B cell (primary cell): ENCODE results near the gene LRRC8E. TPM values are rescaled to one million over a fixed set of nuclear protein-coding genes. Genes with fewer than 3 reads are reported as not detected.

Source experiments
- ATAC-seq: fragments of 200-7000 bp; cut with Tn5 transposase; one replicate; pipeline ENCODE4 v1.10.0; 2021; ENCODE audit warnings: low read depth, mild to moderate bottlenecking, moderate number of reproducible peaks, moderate library complexity
- CTCF ChIA-PET: fragments of 350-600 bp; sonication (Branson Sonifier 250); formaldehyde crosslinking; loops from one replicate; lab custom pipeline; 2021; ENCODE audit warnings: antibody characterized with exemption, inconsistent platforms; lab: Charles Lee
- POLR2A ChIA-PET: fragments of 350-600 bp; sonication (Branson Sonifier 250); formaldehyde crosslinking; loops from one replicate; lab custom pipeline; 2021; ENCODE audit warnings: antibody characterized with exemption; lab: Charles Lee
- DNase-seq: peaks from one replicate; pipeline ENCODE4 v3.0.0; 2013
- H2AFZ ChIP-seq: 2 replicates; pipeline ENCODE4 v1.6.1; 2012; ENCODE audit warnings: mild to moderate bottlenecking, low read depth, low read length; ENCODE audit not compliant: insufficient read depth, poor library complexity, severe bottlenecking
- H3K27ac ChIP-seq, 2 donors: 1 replicate in 1 of 2; 2 replicates in 1 of 2; pipeline ENCODE4 v1.5.1; 2012 to 2013; ENCODE audit warnings: low read length in 2 of 2, mild to moderate bottlenecking in 2 of 2, moderate library complexity in 1 of 2
- H3K27me3 ChIP-seq, 4 experiments: fragments of 200-600 bp in 1 of 4; sonication (generic) in 1 of 4; replicated peaks in 1 of 4; 1 replicate in 2 of 4; 2 replicates in 2 of 4; pipeline versions ENCODE4 v1.6.1 to v1.7.0; 2013 to 2016; ENCODE audit warnings: low read length in 3 of 4, mild to moderate bottlenecking in 2 of 4, mixed read lengths in 1 of 4, moderate library complexity in 1 of 4; ENCODE audit not compliant: insufficient read depth in 4 of 4, control insufficient read depth in 3 of 4; ENCODE audit errors: control extremely low read depth in 1 of 4
- H3K36me3 ChIP-seq, 2 experiments: replicated peaks in 1 of 2; 1 replicate in 1 of 2; 2 replicates in 1 of 2; pipeline versions ENCODE4 v1.6.1 to v1.7.1; 2013; ENCODE audit warnings: low read length in 1 of 2; ENCODE audit not compliant: insufficient read depth in 2 of 2, control insufficient read depth in 1 of 2; ENCODE audit errors: control extremely low read depth in 1 of 2, extremely low read depth in 1 of 2
- H3K4me1 ChIP-seq, 2 donors: fragments of 200-600 bp in 1 of 2; sonication (generic) in 1 of 2; 1 replicate in 1 of 2; 2 replicates in 1 of 2; pipeline versions ENCODE4 v1.5.1 to v1.6.1; 2013 to 2017; ENCODE audit warnings: low read length in 2 of 2; ENCODE audit not compliant: control insufficient read depth in 2 of 2, insufficient read depth in 2 of 2
- H3K4me2 ChIP-seq: replicated peaks from 2 replicates; pipeline ENCODE3; 2012; ENCODE audit warnings: mild to moderate bottlenecking, low read depth, low read length; ENCODE audit not compliant: poor library complexity, severe bottlenecking
- H3K4me3 ChIP-seq, 5 experiments: fragments of 200-600 bp in 1 of 5; sonication (generic) in 1 of 5; 1 replicate in 3 of 5; 2 replicates in 2 of 5; pipeline versions ENCODE4 v1.5.1 to v1.7.0; 2011 to 2016; ENCODE audit warnings: low read length in 4 of 5, mild to moderate bottlenecking in 4 of 5, low read depth in 2 of 5, control low read depth in 1 of 5, moderate library complexity in 1 of 5; ENCODE audit not compliant: insufficient read depth in 1 of 5; ENCODE audit errors: control extremely low read depth in 1 of 5, extremely low read depth in 1 of 5
- H3K79me2 ChIP-seq: fragments of 200-600 bp; sonication (generic); one replicate; pipeline ENCODE4 v1.6.0; 2016; ENCODE audit warnings: low read length; ENCODE audit not compliant: control insufficient read depth, insufficient read depth
- H3K9ac ChIP-seq: fragments of 200-600 bp; sonication (generic); 2 replicates; pipeline ENCODE4 v1.6.1; 2017; ENCODE audit warnings: mild to moderate bottlenecking, low read length, moderate library complexity
- H3K9me3 ChIP-seq, 3 donors: one replicate each; pipeline versions ENCODE4 v1.6.1 to v1.7.1; 2013; ENCODE audit warnings: low read length in 2 of 3; ENCODE audit not compliant: control insufficient read depth in 2 of 3, insufficient read depth in 1 of 3; ENCODE audit errors: control extremely low read depth in 1 of 3
- H4K20me1 ChIP-seq: 2 replicates; pipeline ENCODE4 v1.6.0; 2012; ENCODE audit warnings: mild to moderate bottlenecking, low read length; ENCODE audit not compliant: insufficient read depth, control insufficient read depth, poor library complexity, severe bottlenecking
- H3K27ac Mint-ChIP-seq: one replicate; pipeline ENCODE4 v1.8.0; 2021; ENCODE audit warnings: mixed read lengths
- H3K27me3 Mint-ChIP-seq: one replicate; pipeline ENCODE4 v1.8.0; 2021; ENCODE audit warnings: mixed read lengths
- H3K4me1 Mint-ChIP-seq: one replicate; pipeline ENCODE4 v1.8.0; 2021; ENCODE audit warnings: mixed read lengths
- H3K4me3 Mint-ChIP-seq: one replicate; pipeline ENCODE4 v1.8.0; 2021; ENCODE audit warnings: mixed read lengths
- H3K9me3 Mint-ChIP-seq: one replicate; pipeline ENCODE4 v1.8.0; 2022; ENCODE audit warnings: mixed read lengths; ENCODE audit not compliant: insufficient read depth
- EZH2 ChIP-seq: IDR thresholded peaks from 2 replicates; pipeline ENCODE4 v1.6.1; 2012; ENCODE audit warnings: borderline replicate concordance, low read depth, mild to moderate bottlenecking, moderate library complexity, low read length; ENCODE audit not compliant: insufficient read depth, poor library complexity, severe bottlenecking
- WGBS: methylation state at CpG from one replicate; pipeline ENCODE4 v1.1.5; 2013; ENCODE audit warnings: missing lambda C conversion rate; ENCODE audit not compliant: insufficient coverage; 5-methylcytosine and 5-hydroxymethylcytosine counted together
- intact Hi-C: fragments of 100-400 bp; cut with micrococcal nuclease; formaldehyde crosslinking; loops from one replicate; pipeline ENCODE4 v1.10.0; 2022
- polyA plus RNA-seq: library from polyadenylated mRNA; depleted of rRNA; stranded (reverse); fragments of >200 nt; gene quantifications from 2 replicates; pipeline ENCODE4 v1.2.3, GENCODE V29; 2012
- total RNA-seq, 2 donors: library from RNA; stranded (reverse); fragments of 120-200 nt in 1 of 2; gene quantifications; 1 replicate in 1 of 2; 2 replicates in 1 of 2; pipeline versions ENCODE4 v1.2.3 to v1.2.4, GENCODE V29; 2013 to 2022
- TF ChIP-seq, protein P1 (sequence below): fragments of 200-600 bp; IDR thresholded peaks from one replicate; pipeline ENCODE4 v1.8.0; 2022; ENCODE audit warnings: antibody characterized with exemption, mild to moderate bottlenecking

LRRC8E gene
- total and polyA plus RNA-seq, 2 donors (not counting 1 experiment from before 2014, with no cell fraction given), result not detected

DNA sequence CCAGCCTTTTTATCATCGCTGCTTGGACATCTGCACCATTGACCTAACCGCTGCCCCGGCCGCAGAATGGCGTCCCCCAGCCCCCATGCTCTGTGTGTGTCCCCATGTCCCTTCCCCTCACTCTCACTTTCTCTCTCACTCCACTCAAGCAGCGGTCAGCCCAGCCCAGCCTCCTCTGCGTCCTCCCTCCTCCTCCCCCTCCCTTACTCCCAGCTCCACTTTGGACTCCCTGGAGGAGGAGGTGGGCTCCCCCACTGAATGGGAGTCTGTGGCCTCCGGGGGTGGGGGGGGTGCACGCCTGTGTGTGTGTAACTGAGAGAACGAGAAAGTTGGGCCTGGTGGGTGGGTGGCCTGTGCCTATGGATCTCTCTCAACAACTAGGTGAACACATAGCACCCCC, 17.5 kb downstream of the LRRC8E start:
- peaks cover 48% of the 10 kb centered on the region for H3K79me2 ChIP-seq
- no peak overlapping the region for H3K9ac ChIP-seq
- no peak overlapping the region for H3K4me2 ChIP-seq
- DNase-seq (no peak), ATAC-seq (no peak)
- H3K4me1 Mint-ChIP-seq, result peaks cover 29% of the 10 kb centered on the region
- H3K27ac ChIP-seq, result no peak overlapping the region
- CTCF ChIA-PET, result no interaction called here
- intact Hi-C loops, result no loop called here
- POLR2A ChIA-PET, result no interaction called here
- peaks cover 0 to 7% (median 0%) of the 10 kb centered on the region in 3 donors for H3K9me3 ChIP-seq
- no peaks in the 10 kb centered on the region for H3K27me3 Mint-ChIP-seq
- H3K4me1 ChIP-seq, result peaks cover 20 to 21% of the 10 kb centered on the region in 2 donors
- no peak overlapping the region for H3K4me3 ChIP-seq
- H3K27ac Mint-ChIP-seq, result peak overlapping the region; percentile 55
- no peak overlapping the region for H2AFZ ChIP-seq
- H3K27me3 ChIP-seq, result no peaks in the 10 kb centered on the region
- peak overlapping the region; percentile 63 for H3K4me3 Mint-ChIP-seq
- WGBS, result 97% methylated on average over 7 of the region's 10 CpGs
- no peak for TF ChIP-seq EZH2
- TF ChIP-seq, protein P1, sequence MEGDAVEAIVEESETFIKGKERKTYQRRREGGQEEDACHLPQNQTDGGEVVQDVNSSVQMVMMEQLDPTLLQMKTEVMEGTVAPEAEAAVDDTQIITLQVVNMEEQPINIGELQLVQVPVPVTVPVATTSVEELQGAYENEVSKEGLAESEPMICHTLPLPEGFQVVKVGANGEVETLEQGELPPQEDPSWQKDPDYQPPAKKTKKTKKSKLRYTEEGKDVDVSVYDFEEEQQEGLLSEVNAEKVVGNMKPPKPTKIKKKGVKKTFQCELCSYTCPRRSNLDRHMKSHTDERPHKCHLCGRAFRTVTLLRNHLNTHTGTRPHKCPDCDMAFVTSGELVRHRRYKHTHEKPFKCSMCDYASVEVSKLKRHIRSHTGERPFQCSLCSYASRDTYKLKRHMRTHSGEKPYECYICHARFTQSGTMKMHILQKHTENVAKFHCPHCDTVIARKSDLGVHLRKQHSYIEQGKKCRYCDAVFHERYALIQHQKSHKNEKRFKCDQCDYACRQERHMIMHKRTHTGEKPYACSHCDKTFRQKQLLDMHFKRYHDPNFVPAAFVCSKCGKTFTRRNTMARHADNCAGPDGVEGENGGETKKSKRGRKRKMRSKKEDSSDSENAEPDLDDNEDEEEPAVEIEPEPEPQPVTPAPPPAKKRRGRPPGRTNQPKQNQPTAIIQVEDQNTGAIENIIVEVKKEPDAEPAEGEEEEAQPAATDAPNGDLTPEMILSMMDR, result no peak
- no peaks in the 10 kb centered on the region for H3K9me3 Mint-ChIP-seq
- H4K20me1 ChIP-seq, result peaks cover 67% of the 10 kb centered on the region
- H3K36me3 ChIP-seq, result peaks cover 0 to 27% of the 10 kb centered on the region in 2 experiments

DNA sequence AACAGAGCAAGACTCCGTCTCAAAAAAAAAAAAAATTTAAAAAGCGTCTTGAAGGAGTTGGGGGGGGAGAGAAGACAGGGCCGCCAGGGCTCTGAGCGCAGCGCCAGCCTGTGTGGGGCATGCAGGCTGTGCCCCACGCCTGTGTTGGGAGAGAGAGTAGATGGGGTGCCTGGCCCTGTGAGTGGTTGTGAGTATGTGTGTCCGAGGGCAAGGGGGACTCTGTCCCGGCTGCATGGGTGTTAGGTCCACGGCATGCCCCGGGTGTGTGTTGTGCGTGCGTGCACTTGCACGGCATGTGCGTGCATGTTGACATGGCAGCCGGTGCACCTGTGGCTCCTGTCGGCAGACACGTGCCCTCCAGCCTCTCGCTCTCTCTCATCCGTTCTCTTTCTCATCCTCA, 18.8 kb downstream of the LRRC8E start:
- H3K4me1 Mint-ChIP-seq, result peaks cover 29% of the 10 kb centered on the region
- CTCF ChIA-PET, result no interaction called here
- H3K79me2 ChIP-seq, result peaks cover 48% of the 10 kb centered on the region

More for the DNA sequence above, 18.8 kb downstream of the LRRC8E start:
- peak; percentile 21 for DNase-seq
- H4K20me1 ChIP-seq, result peaks cover 80% of the 10 kb centered on the region
- H3K27me3 ChIP-seq, result no peaks in the 10 kb centered on the region
- H3K4me2 ChIP-seq, result no peak overlapping the region
- no peak for TF ChIP-seq EZH2
- TF ChIP-seq, protein P1, result no peak
- no peak overlapping the region for H3K4me3 ChIP-seq
- no peaks in the 10 kb centered on the region for H3K9me3 Mint-ChIP-seq
- H3K4me3 Mint-ChIP-seq, result no peak overlapping the region
- no peaks in the 10 kb centered on the region for H3K27me3 Mint-ChIP-seq
- H3K4me1 ChIP-seq, result peaks cover 20 to 21% of the 10 kb centered on the region in 2 donors
- WGBS, result 97% methylated on average over 19 of the region's 19 CpGs
- no peak overlapping the region for H2AFZ ChIP-seq
- intact Hi-C loops, result no loop called here
- no peak overlapping the region for H3K9ac ChIP-seq
- H3K36me3 ChIP-seq, result peaks cover 2 to 39% of the 10 kb centered on the region in 2 experiments
- peaks cover 0 to 7% (median 0%) of the 10 kb centered on the region in 3 donors for H3K9me3 ChIP-seq
- no peak overlapping the region for H3K27ac Mint-ChIP-seq
- H3K27ac ChIP-seq, result no peak overlapping the region
- no peak for ATAC-seq
- POLR2A ChIA-PET, result no interaction called here
